DND-41 (cell line): ENCODE measurements around the gene FGB.

ENCODE experiments used
- ATAC-seq: fragments of 200-7000 bp; cut with Tn5 transposase; 3 replicates; pipeline ENCODE4 v1.9.1; 2021; ENCODE audit warnings: low read depth; ENCODE audit not compliant: insufficient read depth
- DNase-seq: peaks from one replicate; pipeline ENCODE4 v3.0.0-alpha.2; 2020
- H2AFZ ChIP-seq: 2 replicates; pipeline ENCODE4 v1.6.0; 2012; ENCODE audit warnings: low read depth, low read length
- H3K27ac ChIP-seq: 2 replicates; pipeline ENCODE4 v1.5.1; 2012; ENCODE audit warnings: low read length, inconsistent platforms
- H3K27me3 ChIP-seq: fragments of 200-600 bp; sonication (generic); 2 replicates; pipeline ENCODE4 v1.6.0; 2012; ENCODE audit warnings: low read length, mild to moderate bottlenecking, inconsistent platforms; ENCODE audit not compliant: insufficient read depth, poor library complexity
- H3K36me3 ChIP-seq: 2 replicates; pipeline ENCODE4 v1.5.1; 2012; ENCODE audit warnings: low read length, inconsistent platforms; ENCODE audit not compliant: insufficient read depth
- H3K4me1 ChIP-seq: 2 replicates; pipeline ENCODE4 v1.5.1; 2012; ENCODE audit warnings: mild to moderate bottlenecking, low read length; ENCODE audit not compliant: insufficient read depth
- H3K4me2 ChIP-seq: 2 replicates; pipeline ENCODE4 v1.6.0; 2012; ENCODE audit warnings: mild to moderate bottlenecking, moderate library complexity, low read length, inconsistent platforms; ENCODE audit not compliant: insufficient read depth
- H3K4me3 ChIP-seq, 2 experiments: fragments of 200-600 bp in 1 of 2; shearing (Covaris generic) in 1 of 2; 2 replicates each; pipeline ENCODE4 v1.5.1; 2012 to 2016; ENCODE audit warnings: inconsistent platforms in 2 of 2, low read length in 2 of 2, mild to moderate bottlenecking in 2 of 2, low read depth in 1 of 2, moderate library complexity in 1 of 2
- H3K79me2 ChIP-seq: 2 replicates; pipeline ENCODE4 v1.6.0; 2012; ENCODE audit warnings: low read length, inconsistent platforms; ENCODE audit not compliant: insufficient read depth
- H3K9ac ChIP-seq: 2 replicates; pipeline ENCODE4 v1.6.0; 2012; ENCODE audit warnings: low read depth, mild to moderate bottlenecking, inconsistent platforms, low read length, moderate library complexity
- H3K9me3 ChIP-seq: 2 replicates; pipeline ENCODE4 v1.5.1; 2012; ENCODE audit warnings: low read length, moderate library complexity, mild to moderate bottlenecking, inconsistent platforms; ENCODE audit not compliant: insufficient read depth, severe bottlenecking
- H4K20me1 ChIP-seq: 2 replicates; pipeline ENCODE4 v1.6.0; 2012; ENCODE audit warnings: low read length; ENCODE audit not compliant: insufficient read depth
- CTCF ChIP-seq: IDR thresholded peaks from 2 replicates; pipeline ENCODE4 v1.5.1; 2012; ENCODE audit warnings: borderline replicate concordance, low read length, moderate library complexity, mild to moderate bottlenecking; ENCODE audit not compliant: poor library complexity, severe bottlenecking; ENCODE audit errors: extremely low read depth
- EZH2 ChIP-seq: IDR thresholded peaks from 3 replicates; pipeline ENCODE4 v1.6.1; 2012; ENCODE audit warnings: borderline replicate concordance, low read depth, mild to moderate bottlenecking, moderate library complexity, low read length, inconsistent platforms; ENCODE audit not compliant: severe bottlenecking

Gene FGB

GRCh38 chr4:154573190-154573870 is 10.5 kb downstream of the FGB start:
- Histone ChIP-seq H3K36me3 (no peaks in the 10 kb centered on the region), H3K9ac (no peak overlapping the region), H4K20me1 (no peaks in the 10 kb centered on the region), H3K4me3 (no peak overlapping the region), H3K27me3 (no peaks in the 10 kb centered on the region), H3K79me2 (no peaks in the 10 kb centered on the region), H2AFZ (no peak overlapping the region), H3K4me1 (no peaks in the 10 kb centered on the region), H3K9me3 (no peaks in the 10 kb centered on the region), H3K27ac (no peak overlapping the region), H3K4me2 (no peak overlapping the region)
- no peak for TF ChIP-seq EZH2
- no peak for TF ChIP-seq CTCF
- DNase-seq: no peak
- no peak for ATAC-seq

GRCh38 chr4:154574311-154574710 is 11.5 kb downstream of the FGB start:
- no peaks in the 10 kb centered on the region for H3K4me1 ChIP-seq
- no peaks in the 10 kb centered on the region for H3K79me2 ChIP-seq
- ATAC-seq: no peak
- H4K20me1 ChIP-seq: no peaks in the 10 kb centered on the region
- H3K9me3 ChIP-seq: no peaks in the 10 kb centered on the region
- H3K36me3 ChIP-seq: no peaks in the 10 kb centered on the region
- no peak for DNase-seq
- no peak overlapping the region for H3K4me3 ChIP-seq
- no peak for TF ChIP-seq EZH2
- TF ChIP-seq CTCF: no peak
- H3K27ac ChIP-seq: no peak overlapping the region
- no peak overlapping the region for H2AFZ ChIP-seq
- no peak overlapping the region for H3K4me2 ChIP-seq
- H3K27me3 ChIP-seq: no peaks in the 10 kb centered on the region
- H3K9ac ChIP-seq: no peak overlapping the region

GRCh38 chr4:154577324-154577723 is 14.5 kb downstream of the FGB start:
- H3K4me3 ChIP-seq: no peak overlapping the region

More at GRCh38 chr4:154577324-154577723, 14.5 kb downstream of the FGB start:
- no peaks in the 10 kb centered on the region for H4K20me1 ChIP-seq
- no peak overlapping the region for H3K27ac ChIP-seq
- no peak overlapping the region for H3K9ac ChIP-seq
- H3K79me2 ChIP-seq: no peaks in the 10 kb centered on the region
- H3K4me2 ChIP-seq: no peak overlapping the region
- no peaks in the 10 kb centered on the region for H3K27me3 ChIP-seq
- H2AFZ ChIP-seq: no peak overlapping the region
- no peak for ATAC-seq
- no peaks in the 10 kb centered on the region for H3K9me3 ChIP-seq
- no peak for DNase-seq
- TF ChIP-seq CTCF (no peak), EZH2 (no peak)
- no peaks in the 10 kb centered on the region for H3K36me3 ChIP-seq
- H3K4me1 ChIP-seq: no peaks in the 10 kb centered on the region
